Prostate gland (tissue), 2 donors: ENCODE measurements around the gene TTR. TPM values are rescaled to one million over a fixed set of nuclear protein-coding genes. Genes with fewer than 3 reads are reported as not detected.

ENCODE experiments used
- DNase-seq: peaks from one replicate; pipeline ENCODE4 v3.0.0-alpha.2; 2019; ENCODE audit warnings: low spot score
- H3K27ac ChIP-seq, 2 donors: fragments of 200-600 bp; sonication (generic); 2 replicates each; pipeline ENCODE4 v1.5.1; 2017 to 2019
- H3K27me3 ChIP-seq: fragments of 200-600 bp; sonication (generic); replicated peaks from 2 replicates; pipeline ENCODE4 v1.5.1; 2019; ENCODE audit not compliant: insufficient read depth
- H3K36me3 ChIP-seq, 2 donors: fragments of 200-600 bp; sonication (generic); 1 replicate in 1 of 2; 2 replicates in 1 of 2; pipeline versions ENCODE4 v1.5.1 to v1.8.1; 2017 to 2019
- H3K4me1 ChIP-seq: fragments of 200-600 bp; sonication (generic); replicated peaks from 2 replicates; pipeline ENCODE4 v1.5.1; 2019
- H3K4me3 ChIP-seq, 2 donors: fragments of 200-600 bp; sonication (generic); 2 replicates each; pipeline ENCODE4 v1.5.1; 2017 to 2019
- H3K9me3 ChIP-seq: fragments of 200-600 bp; sonication (generic); 2 replicates; pipeline ENCODE4 v1.5.1; 2017
- POLR2A ChIP-seq: fragments of 450-650 bp; IDR thresholded peaks from one replicate; pipeline ENCODE4 v1.6.1; 2016; ENCODE audit warnings: antibody characterized with exemption, mild to moderate bottlenecking
- POLR2AphosphoS5 ChIP-seq: sonication (generic); formaldehyde crosslinking; IDR thresholded peaks from one replicate; pipeline ENCODE4 v1.6.1; 2017; ENCODE audit warnings: antibody characterized with exemption
- WGBS: methylation state at CpG from one replicate; pipeline ENCODE4 v1.1.5; 2018; 5-methylcytosine and 5-hydroxymethylcytosine counted together
- intact Hi-C: fragments of 100-400 bp; cut with DNase I; formaldehyde crosslinking; loops from one replicate; pipeline ENCODE4 v1.14.2; 2022
- total RNA-seq, 2 donors: library from RNA; depleted of rRNA; stranded (reverse); fragments of >200 nt; gene quantifications; one replicate each; pipeline ENCODE4 v1.1.0, GENCODE V29; 2016
- TF ChIP-seq, protein P1 (sequence below), 4 experiments: fragments of 200-600 bp in 2 of 4; fragments of 450-650 bp in 2 of 4; sonication (generic) in 2 of 4; IDR thresholded peaks; 1 replicate in 3 of 4; 2 replicates in 1 of 4; pipeline ENCODE4 v1.5.1; 2016 to 2019; ENCODE audit warnings: antibody characterized with exemption in 4 of 4, mild to moderate bottlenecking in 2 of 4, moderate library complexity in 2 of 4

Gene TTR
- total RNA-seq, 2 donors from 2014 or later, result 0.50 TPM; not detected in 1

DNA sequence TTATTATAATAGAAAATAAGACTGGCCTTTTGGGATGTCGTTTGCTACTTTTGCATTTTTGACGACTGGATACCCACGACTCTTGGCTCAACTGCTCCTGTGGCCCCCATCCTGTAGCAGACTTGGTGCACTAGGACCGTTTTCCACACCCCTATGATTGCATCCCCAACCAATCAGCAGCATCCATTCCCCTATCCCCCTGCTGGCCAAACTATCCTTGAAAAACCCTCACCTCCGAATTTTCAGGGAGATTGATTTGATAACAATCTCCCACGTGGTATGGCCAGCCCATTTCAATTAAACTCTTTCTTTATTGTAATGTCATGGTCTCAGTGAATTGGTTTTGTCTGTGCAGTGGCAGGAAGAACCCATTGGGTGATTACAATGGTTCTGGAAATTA lies 37.9 kb upstream of the TTR start:
- TF ChIP-seq POLR2AphosphoS5, result no peak
- TF ChIP-seq POLR2A, result no peak
- TF ChIP-seq, protein P1, sequence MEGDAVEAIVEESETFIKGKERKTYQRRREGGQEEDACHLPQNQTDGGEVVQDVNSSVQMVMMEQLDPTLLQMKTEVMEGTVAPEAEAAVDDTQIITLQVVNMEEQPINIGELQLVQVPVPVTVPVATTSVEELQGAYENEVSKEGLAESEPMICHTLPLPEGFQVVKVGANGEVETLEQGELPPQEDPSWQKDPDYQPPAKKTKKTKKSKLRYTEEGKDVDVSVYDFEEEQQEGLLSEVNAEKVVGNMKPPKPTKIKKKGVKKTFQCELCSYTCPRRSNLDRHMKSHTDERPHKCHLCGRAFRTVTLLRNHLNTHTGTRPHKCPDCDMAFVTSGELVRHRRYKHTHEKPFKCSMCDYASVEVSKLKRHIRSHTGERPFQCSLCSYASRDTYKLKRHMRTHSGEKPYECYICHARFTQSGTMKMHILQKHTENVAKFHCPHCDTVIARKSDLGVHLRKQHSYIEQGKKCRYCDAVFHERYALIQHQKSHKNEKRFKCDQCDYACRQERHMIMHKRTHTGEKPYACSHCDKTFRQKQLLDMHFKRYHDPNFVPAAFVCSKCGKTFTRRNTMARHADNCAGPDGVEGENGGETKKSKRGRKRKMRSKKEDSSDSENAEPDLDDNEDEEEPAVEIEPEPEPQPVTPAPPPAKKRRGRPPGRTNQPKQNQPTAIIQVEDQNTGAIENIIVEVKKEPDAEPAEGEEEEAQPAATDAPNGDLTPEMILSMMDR (IDR thresholded peaks at IDR 0.05), result no peak
- Histone ChIP-seq H3K4me1 (no peaks in the 10 kb centered on the region), H3K27me3 (no peaks in the 10 kb centered on the region), H3K36me3 (no peaks in the 10 kb centered on the region), H3K27ac (no peak overlapping the region), H3K9me3 (no peaks in the 10 kb centered on the region), H3K4me3 (no peak overlapping the region)
- no peak for DNase-seq
- intact Hi-C loops, result loop anchor here (10.0 kb wide), 1 partner anchor 421 kb away; no protein-coding TSS in a partner anchor
- WGBS, result 48% methylated on average over 6 of the region's 6 CpGs

DNA sequence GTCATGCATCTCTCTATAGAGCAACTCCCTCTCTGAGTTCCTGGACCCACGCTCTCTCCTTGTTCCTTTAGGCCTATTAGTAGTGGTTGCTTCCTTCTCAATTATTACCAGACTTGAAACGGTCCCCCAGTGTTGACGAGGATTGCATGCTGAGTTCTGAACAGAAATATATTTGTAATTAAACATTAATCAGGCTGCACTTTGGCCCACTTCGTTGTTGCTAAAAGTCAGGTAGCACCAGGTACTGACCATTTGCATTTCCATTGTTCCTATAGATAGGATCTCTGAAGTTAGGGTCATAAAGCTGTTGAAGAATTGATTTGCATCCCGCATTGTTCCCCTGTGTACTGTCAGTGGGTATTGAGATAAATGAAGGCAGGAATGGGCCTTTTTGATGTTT lies 36.9 kb upstream of the TTR start:
- DNase-seq, result no peak
- intact Hi-C loops, result loop anchor here (5.0 to 10.0 kb wide), 2 partner anchors 168 to 420 kb away; no protein-coding TSS in a partner anchor
- WGBS, result 66% methylated on average over 5 of the region's 5 CpGs
- Histone ChIP-seq H3K9me3 (no peaks in the 10 kb centered on the region), H3K27me3 (no peaks in the 10 kb centered on the region), H3K4me1 (no peaks in the 10 kb centered on the region), H3K27ac (no peak overlapping the region), H3K4me3 (no peak overlapping the region), H3K36me3 (no peaks in the 10 kb centered on the region)
- TF ChIP-seq POLR2AphosphoS5 (no peak), POLR2A (no peak)
- TF ChIP-seq, protein P1 (IDR thresholded peaks at IDR 0.05), result no peak

DNA sequence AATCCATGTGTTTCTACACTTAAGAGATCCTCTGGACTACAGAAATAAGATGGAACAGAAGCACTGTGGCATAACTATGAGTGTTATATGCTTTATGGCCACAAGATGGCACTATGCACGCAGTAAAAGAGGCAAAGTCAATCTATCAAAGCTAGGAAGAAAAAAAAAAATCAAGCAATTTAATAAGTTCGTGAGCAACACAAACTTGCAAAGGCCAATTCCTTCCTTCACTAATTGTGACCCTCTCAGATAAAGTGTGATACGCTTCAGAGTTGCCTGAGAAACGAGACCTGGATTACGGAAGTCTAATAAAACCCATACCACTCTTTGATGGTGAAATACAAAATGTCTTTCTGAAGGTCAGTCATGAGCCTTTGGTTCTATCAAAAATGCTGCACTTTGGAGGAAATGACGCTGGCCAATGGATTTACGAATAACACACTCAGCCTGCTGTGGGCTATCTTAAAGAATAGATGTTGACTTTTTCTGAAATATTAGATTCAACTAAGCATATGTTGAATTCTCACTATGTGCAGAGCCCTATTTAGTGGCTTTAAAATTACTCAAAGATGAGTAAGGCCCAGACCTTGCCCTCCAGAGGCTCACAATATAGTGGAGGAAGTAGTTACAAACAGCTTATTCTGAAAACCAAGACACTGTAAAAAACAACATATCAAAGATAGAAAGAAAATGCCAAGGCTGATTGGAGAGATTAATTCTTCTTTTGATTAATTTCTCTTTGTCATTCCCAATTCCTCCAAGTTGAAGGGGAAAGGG lies 35.5 kb upstream of the TTR start:
- no peak overlapping the region for H3K4me3 ChIP-seq
- no peaks in the 10 kb centered on the region for H3K9me3 ChIP-seq
- no peak for TF ChIP-seq POLR2AphosphoS5
- TF ChIP-seq, protein P1 (IDR thresholded peaks at IDR 0.05), result peak; percentile 51 to 88 (median 86)
- no peaks in the 10 kb centered on the region for H3K27me3 ChIP-seq
- H3K27ac ChIP-seq, result no peak overlapping the region
- DNase-seq, result peak; percentile 56
- 12% methylated on average over 7 of the region's 7 CpGs for WGBS
- H3K36me3 ChIP-seq, result no peaks in the 10 kb centered on the region
- intact Hi-C loops, result loop anchor here (2.0 to 10.0 kb wide), 3 partner anchors 166 to 419 kb away; no protein-coding TSS in a partner anchor
- no peaks in the 10 kb centered on the region for H3K4me1 ChIP-seq

DNA sequence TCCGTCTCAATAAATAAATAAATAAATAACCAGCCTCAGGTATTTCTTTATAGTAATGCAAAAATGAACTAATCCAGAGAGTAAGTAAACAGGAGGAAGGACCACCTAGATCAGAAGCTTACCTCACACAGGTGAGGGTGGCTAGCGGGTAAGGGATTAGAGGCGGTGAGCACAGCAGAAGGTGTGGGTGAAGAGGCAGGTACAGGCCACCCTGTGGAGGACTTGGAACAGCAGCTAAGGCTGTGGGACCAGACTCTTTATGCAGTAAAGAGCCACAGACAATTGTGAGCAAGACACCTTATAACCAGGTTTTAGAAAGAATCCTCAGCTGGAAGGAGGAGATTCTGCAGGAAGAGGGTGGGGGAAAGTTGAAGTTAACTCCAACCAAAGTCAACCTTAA lies 34.2 kb upstream of the TTR start:
- no peaks in the 10 kb centered on the region for H3K27me3 ChIP-seq
- no peaks in the 10 kb centered on the region for H3K9me3 ChIP-seq
- no peaks in the 10 kb centered on the region for H3K4me1 ChIP-seq
- no peak for DNase-seq
- TF ChIP-seq, protein P1 (IDR thresholded peaks at IDR 0.05), result no peak
- TF ChIP-seq POLR2AphosphoS5, result no peak
- no peak for TF ChIP-seq POLR2A
- no peaks in the 10 kb centered on the region for H3K36me3 ChIP-seq
- intact Hi-C loops, result loop anchor here (2.0 to 10.0 kb wide), 3 partner anchors 165 to 417 kb away; no protein-coding TSS in a partner anchor
- 98% methylated on average over 3 of the region's 3 CpGs for WGBS
- H3K27ac ChIP-seq, result no peak overlapping the region
- H3K4me3 ChIP-seq, result no peak overlapping the region

DNA sequence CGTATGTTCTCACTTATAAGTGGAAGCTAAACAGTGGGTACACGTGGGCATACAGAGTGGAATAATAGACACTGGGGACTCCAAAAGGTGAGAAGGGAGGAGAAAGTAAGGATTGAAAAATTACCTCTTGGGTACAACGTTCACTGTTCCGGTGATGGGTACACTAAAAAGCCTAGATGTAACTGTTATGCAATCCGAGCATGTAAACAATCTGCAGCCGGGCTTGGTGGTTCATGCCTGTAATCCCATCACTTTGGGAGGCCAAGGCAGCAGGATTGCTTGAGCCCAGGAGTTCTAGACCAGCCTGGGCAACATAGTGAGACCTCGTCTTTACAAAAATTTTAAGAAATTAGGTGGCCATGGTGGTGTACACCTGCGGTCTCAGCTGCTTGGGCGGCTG lies 33.1 kb upstream of the TTR start:
- Histone ChIP-seq H3K4me1 (no peaks in the 10 kb centered on the region), H3K27me3 (no peaks in the 10 kb centered on the region), H3K36me3 (no peaks in the 10 kb centered on the region), H3K9me3 (no peaks in the 10 kb centered on the region), H3K27ac (no peak overlapping the region), H3K4me3 (no peak overlapping the region)
- intact Hi-C loops, result loop anchor here (5.0 to 10.0 kb wide), 2 partner anchors 164 to 416 kb away; no protein-coding TSS in a partner anchor
- TF ChIP-seq POLR2A, result no peak
- no peak for DNase-seq
- WGBS, result 84% methylated on average over 9 of the region's 9 CpGs
